Stimulated activated CD8-positive, alpha-beta memory T cell treated with anti-CD3 and anti-CD28 coated beads, Interleukin-4, amount 100 ng/mL, for 1 hour (primary cell): Measurements from ENCODE around the gene TRAF1.

Experiments used
- DNase-seq, 2 donors: peaks; one replicate each; pipeline ENCODE4 v3.0.0-alpha.2; 2020; ENCODE audit warnings: low read depth in 2 of 2, low spot score in 1 of 2

Gene TRAF1

GRCh38 chr9:120910643-120911042 lies 16.0 kb downstream of the TRAF1 start:
- no peak for DNase-seq

DNA sequence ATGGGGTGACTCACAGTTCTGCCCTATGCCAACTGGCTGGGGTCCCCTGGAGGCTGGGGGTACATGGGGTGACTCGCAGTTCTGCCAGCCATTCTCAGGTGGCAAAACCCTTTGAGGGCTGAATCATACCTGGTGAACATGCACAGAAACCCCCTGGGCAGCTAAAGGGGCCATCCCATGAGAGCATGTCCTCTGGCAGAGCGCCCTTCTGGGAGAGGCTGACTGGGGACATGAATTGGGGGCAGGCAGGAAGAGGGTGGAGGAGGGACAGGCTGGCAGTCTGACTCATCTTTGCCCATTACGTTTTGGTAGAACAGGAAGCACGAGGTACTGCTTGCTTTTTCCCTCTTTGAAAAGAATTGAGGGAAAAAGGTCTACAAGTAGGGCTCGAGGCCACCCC lies 16.7 kb downstream of the TRAF1 start:
- DNase-seq = no peak

- DNase-seq = no peak
These were observed 21.1 kb downstream of the TRAF1 start for GRCh38 chr9:120905315-120906164.

DNA sequence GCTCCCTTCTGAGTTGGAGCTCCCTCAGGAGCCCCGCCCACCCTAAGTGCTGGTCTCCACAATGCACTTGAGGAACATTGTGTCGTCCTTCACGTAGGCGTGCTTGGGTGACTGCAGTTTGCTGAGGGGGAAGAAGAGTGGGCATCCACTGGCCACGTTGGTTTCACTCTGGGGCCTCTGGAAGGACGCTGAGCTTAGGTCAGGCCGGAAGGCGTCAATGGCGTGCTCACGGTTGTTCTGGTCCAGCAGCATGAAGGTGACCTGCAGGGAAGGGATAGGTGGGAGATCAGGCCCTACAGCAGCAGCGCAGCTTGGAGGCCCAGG lies 21.7 kb downstream of the TRAF1 start:
- DNase-seq = no peak

DNA sequence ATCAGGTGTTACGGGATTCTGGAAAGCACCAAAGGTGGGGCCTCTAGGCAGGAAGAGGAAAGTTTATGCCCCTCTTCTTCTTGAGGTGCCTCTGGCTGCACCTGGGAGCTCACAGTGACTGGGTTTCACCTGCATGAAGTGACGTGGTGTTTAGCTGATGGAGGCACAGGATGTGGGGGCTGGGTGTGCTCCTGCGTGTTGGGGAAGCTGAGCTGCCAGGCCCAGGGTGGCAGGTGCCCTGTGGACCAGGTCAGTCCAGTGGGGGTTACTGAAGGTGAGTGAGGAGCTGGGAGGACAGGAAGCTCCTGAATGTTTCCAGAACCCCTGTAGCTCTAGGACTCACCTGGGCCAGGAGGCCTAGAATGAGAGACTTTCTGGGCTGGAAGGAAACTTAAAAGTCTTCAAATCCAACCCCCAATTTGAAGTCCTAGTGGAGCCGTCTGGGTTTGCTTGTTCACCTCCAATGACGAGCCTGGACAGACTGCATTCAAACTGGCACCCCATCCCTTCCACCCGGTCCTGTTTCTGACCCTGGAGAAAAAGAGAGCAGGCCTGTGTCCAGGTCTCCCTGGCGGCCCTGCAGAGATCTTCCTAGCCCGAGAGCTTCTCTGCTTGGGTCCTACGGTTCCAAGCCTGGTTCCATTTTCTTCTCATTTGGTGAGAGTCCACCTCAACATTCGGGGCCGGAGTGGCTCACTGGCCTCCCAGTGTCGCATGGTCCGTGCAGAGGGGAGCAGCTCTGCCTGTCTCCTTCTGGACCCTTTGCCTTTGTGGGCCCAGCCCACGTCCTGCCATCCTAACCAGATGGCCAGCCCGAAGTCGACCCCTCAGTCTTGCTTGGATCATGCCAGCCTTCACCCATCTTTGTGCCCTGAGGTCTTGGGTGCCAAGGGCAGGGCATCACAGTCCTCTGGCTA lies 22.3 kb downstream of the TRAF1 start:
- DNase-seq = no peak

- no peak for DNase-seq
These were observed 23.7 kb downstream of the TRAF1 start for GRCh38 chr9:120902569-120903535.

DNA sequence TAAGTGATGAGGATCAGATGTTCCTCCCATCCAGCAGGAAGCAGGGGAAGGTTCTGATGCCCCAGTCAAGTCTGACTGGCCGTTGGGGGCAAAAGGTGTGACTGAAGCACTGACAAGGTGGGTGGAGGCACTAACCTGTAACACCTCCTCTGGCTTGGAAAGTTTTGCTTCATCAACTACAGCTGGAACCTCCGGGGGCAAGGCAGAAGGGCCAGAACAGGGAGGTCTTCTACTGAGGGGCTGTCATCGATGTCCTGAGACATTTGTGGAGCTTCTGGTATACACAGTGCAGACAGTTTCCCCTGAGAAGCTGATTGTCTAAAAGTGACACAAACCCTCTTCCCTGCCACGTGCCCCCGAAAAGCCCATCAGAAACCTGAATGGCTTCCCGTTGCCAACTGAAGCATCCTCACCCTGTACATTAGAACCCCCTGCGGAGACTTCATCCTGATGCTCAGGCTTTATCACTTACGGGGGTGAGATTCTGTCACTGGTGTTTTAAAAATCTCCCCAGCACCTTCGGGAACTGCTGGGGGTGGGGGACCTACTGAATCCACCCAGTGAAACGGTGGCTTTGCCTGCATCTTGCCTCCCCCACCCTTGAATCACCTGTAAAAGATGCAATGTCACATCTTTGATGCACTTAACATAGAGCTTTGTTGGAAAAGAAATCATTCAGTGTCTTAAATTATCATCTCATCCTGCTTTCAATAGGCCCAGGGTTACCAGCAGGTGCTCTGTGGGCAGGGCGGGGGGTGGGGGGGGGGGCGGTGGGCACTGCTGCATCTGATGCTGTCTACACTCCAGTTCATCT lies 24.6 kb downstream of the TRAF1 start:
- no peak for DNase-seq

DNA sequence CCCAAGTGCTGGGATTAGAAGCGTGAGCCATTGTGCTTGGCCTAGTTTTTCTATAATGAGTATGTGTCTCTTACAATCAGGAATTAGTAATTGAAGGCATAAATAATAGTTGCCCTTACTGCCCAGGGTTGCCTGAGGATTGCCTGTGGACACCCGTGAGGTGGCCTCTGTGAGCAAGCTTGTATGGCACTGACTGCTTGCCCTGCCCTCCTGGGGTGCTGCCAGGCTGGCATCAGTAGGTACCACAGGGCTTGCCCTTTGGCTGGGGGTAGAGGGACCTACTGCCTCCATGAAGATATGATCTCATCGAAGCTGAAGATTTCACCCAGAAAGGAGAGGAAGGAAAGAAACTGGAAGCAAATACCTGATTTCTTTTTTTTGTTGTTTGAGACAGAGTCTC lies 25.8 kb downstream of the TRAF1 start:
- DNase-seq = no peak

DNA sequence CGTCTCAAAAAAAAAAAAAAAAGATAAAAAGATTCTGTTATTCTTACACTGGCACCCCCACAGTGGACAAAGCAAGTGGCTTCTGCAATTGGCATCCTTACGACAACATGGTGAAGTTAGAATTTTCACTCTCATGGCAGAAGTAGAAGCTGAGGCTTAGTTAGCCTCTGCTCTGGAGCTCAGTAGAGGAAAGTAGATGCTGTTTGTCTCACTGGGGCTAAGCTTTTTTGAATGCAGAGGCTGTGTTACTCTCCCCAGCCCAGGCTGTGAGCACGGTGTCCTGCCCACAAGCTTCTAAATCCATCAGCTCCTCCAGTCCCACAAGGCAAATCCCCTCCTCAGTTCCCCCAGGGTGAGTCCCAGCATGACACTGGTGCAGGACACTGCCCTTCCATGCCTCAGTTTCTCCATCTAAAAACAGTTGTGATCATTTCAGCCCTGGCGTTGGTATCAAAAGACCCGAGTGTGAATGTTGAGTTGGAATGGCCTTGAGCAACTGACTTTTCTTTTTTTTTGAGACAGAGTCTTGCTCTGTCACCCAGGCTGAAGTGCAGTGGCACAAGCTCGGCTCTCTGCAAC lies 27.0 kb downstream of the TRAF1 start:
- no peak for DNase-seq

DNA sequence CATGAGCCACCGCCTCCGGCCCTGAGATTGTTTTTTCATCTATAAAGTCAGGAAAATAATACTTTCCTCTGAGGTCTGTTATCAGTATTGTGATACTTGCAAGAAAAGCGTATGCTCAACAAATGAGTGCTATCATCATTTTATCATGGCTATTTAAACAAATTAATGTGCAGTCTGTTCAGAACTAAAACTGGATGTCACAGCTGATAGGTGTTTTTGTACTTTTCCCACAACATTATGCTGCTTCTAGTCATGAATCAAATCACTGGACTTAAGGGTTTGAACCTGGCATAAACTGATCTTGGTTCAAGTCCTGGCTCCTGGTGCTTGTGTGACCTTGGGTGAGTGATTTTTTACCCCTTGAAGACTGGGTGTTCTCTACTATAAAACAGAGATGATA lies 28.2 kb downstream of the TRAF1 start:
- no peak for DNase-seq

DNA sequence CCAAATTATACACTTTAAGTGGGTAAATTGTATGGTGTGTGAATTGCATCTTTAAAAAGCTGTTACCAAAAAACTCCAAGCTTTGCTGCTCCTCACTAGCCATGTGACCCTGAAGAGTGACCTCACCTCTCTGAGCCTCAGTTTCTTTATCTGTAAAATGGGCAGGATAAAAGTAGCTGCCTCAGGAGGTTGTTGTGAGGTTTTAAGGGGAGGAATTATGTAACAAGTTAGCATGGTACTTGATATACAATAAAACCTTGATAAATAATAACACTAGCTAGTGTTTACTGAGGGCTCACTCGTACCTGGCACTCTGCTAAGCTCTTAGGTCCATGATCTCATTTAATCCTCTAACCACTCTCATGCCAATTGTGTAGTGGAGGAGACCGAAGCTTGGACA lies 30.6 kb downstream of the TRAF1 start:
- no peak for DNase-seq

- no peak for DNase-seq
These were observed 32.1 kb downstream of the TRAF1 start for GRCh38 chr9:120894321-120895148.

GRCh38 chr9:120893611-120894307 lies 32.8 kb downstream of the TRAF1 start:
- DNase-seq = no peak

DNA sequence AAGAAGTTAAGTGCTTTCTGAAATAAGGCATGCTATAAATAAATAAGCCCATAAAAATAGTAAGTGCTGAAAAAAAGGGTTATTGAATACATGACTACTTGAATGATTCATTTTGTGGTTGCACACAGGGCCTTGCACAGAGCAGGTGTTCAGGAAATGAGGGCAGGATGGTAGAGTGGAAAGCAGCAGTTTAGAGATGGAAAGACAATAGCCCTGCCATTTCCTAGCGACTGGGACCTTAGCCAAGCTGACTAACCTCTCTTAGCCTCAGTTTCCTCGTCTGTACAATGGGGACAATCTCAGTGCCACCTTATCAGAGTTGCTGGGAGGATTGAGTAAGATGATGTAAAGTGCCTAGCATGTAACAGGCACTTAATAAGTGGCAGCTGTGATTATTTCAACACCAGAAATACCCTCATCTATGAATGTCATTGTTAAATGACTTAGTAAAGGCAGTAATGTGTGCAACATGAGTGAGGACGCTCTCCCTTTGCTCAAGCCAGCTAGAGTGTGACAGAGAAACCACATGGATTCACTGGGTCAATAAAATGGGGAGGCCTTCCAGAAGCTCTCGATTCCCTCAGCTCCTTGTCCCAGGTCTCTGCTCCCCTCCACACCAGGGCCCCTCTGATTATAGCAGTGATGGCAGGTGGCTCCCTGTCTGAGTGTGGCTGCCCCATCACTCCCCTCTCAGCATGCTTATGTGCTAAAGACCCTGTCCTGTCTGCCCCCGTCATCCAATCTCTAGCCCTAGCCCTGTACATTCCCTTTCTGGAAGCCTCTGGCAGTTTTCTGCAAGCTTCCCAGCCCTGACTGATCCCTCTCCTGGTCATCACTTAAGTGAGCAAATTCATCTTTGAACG lies 33.6 kb downstream of the TRAF1 start:
- DNase-seq = no peak

GRCh38 chr9:120891884-120892747 lies 34.5 kb downstream of the TRAF1 start:
- DNase-seq = no peak

DNA sequence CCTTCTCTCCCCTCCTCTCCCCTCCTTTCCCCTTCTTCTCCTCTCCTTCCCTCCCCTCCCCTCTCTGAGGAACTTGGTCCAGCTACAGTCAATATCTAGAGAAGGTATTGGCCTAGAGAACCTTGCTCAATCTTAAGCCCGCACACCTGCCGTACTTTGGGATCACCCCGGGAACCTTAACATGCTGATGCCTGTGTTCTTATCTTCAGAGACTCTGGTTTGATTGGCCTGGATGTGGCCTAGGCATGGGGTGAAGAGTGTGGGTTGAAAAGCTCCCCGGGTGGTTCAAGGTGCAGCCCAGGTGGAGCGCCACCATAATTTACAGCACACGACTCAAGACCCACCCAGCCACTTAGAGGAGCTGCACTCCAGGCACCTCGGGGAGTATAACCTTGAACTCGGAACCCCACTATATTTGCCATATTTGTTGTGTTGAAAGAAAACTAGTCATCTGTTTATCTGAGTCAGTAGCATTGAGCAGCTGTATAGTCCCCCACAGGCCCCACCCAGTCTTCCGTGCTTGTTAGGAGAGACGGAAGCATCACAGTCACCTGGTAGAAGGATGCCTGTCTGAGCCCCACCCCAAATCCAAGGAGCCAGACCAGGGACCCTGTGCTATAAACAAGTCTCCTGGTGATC lies 35.2 kb downstream of the TRAF1 start:
- no peak for DNase-seq
